Measurements from ENCODE around the gene FAM170B. TPM values are rescaled to one million over a fixed set of nuclear protein-coding genes. Genes with fewer than 3 reads are reported as not detected.

The FAM170B gene
- total RNA-seq, 2 experiments from 2014 or later, result not detected

- no peaks in the 10 kb centered on the region for H3K36me3 Mint-ChIP-seq (ENCODE audit: low read depth)
- ATAC-seq (no peak), DNase-seq (no peak)
- no peak for TF ChIP-seq CTCF (IDR thresholded peaks at IDR 0.05)
- no peak overlapping the region for H3K4me3 Mint-ChIP-seq
- ChIA-PET CTCF (no interaction called here), POLR2A (no interaction called here)
- intact Hi-C loops (cut with micrococcal nuclease), result no loop called here
- H3K27ac Mint-ChIP-seq, result no peak overlapping the region
- peaks cover 3% of the 10 kb centered on the region for H3K27me3 Mint-ChIP-seq
- peaks cover 12% of the 10 kb centered on the region for H3K9me3 Mint-ChIP-seq
- no peaks in the 10 kb centered on the region for H3K4me1 Mint-ChIP-seq (ENCODE audit: low read depth)
Measured at GRCh38 chr10:49090189-49090575, 43.6 kb downstream of the FAM170B start.

GRCh38 chr10:49089557-49090188 lies 44.1 kb downstream of the FAM170B start:
- Mint-ChIP-seq H3K27me3 (peaks cover 3% of the 10 kb centered on the region), H3K36me3 (ENCODE audit: low read depth) (no peaks in the 10 kb centered on the region), H3K4me3 (no peak overlapping the region), H3K4me1 (ENCODE audit: low read depth) (no peaks in the 10 kb centered on the region), H3K27ac (no peak overlapping the region), H3K9me3 (peaks cover 12% of the 10 kb centered on the region)
- ATAC-seq (no peak), DNase-seq (no peak)
- no peak for TF ChIP-seq CTCF (IDR thresholded peaks at IDR 0.05)
- ChIA-PET POLR2A (no interaction called here), CTCF (no interaction called here)
- intact Hi-C loops (cut with micrococcal nuclease), result no loop called here

GRCh38 chr10:49089152-49089551 lies 44.7 kb downstream of the FAM170B start:
- no peak for TF ChIP-seq CTCF (IDR thresholded peaks at IDR 0.05)
- H3K4me1 Mint-ChIP-seq (ENCODE audit: low read depth), result no peaks in the 10 kb centered on the region

GRCh38 chr10:49086889-49087288 lies 46.9 kb downstream of the FAM170B start:
- Mint-ChIP-seq H3K27ac (no peak overlapping the region), H3K9me3 (peaks cover 12% of the 10 kb centered on the region), H3K36me3 (ENCODE audit: low read depth) (no peaks in the 10 kb centered on the region), H3K27me3 (peaks cover 3% of the 10 kb centered on the region), H3K4me1 (ENCODE audit: low read depth) (no peaks in the 10 kb centered on the region), H3K4me3 (no peak overlapping the region)
- intact Hi-C loops (cut with micrococcal nuclease), result no loop called here
- CTCF ChIA-PET, result no interaction called here
- POLR2A ChIA-PET, result no interaction called here
- DNase-seq (no peak), ATAC-seq (no peak)
- no peak for TF ChIP-seq CTCF (IDR thresholded peaks at IDR 0.05)

More at GRCh38 chr10:49089152-49089551, 44.7 kb downstream of the FAM170B start:
- no peak overlapping the region for H3K4me3 Mint-ChIP-seq
- no peak for DNase-seq
- ChIA-PET POLR2A (no interaction called here), CTCF (no interaction called here)
- H3K36me3 Mint-ChIP-seq (ENCODE audit: low read depth), result no peaks in the 10 kb centered on the region
- peaks cover 12% of the 10 kb centered on the region for H3K9me3 Mint-ChIP-seq
- H3K27me3 Mint-ChIP-seq, result peaks cover 3% of the 10 kb centered on the region
- H3K27ac Mint-ChIP-seq, result no peak overlapping the region
- intact Hi-C loops (cut with micrococcal nuclease), result no loop called here
- ATAC-seq, result no peak

GRCh38 chr10:49083261-49083660 lies 50.6 kb downstream of the FAM170B start:
- POLR2A ChIA-PET, result no interaction called here
- intact Hi-C loops (cut with micrococcal nuclease), result no loop called here
- H3K4me3 Mint-ChIP-seq, result no peak overlapping the region
- ATAC-seq (no peak), DNase-seq (no peak)
- H3K27me3 Mint-ChIP-seq, result peaks cover 3% of the 10 kb centered on the region
- TF ChIP-seq CTCF (IDR thresholded peaks at IDR 0.05), result no peak
- H3K4me1 Mint-ChIP-seq (ENCODE audit: low read depth), result peaks cover 10% of the 10 kb centered on the region
- peaks cover 12% of the 10 kb centered on the region for H3K9me3 Mint-ChIP-seq
- H3K36me3 Mint-ChIP-seq (ENCODE audit: low read depth), result no peaks in the 10 kb centered on the region
- CTCF ChIA-PET, result no interaction called here
- H3K27ac Mint-ChIP-seq, result no peak overlapping the region
